ENCODE measurements around the gene TSC2. TPM values are rescaled to one million over a fixed set of nuclear protein-coding genes. Genes with fewer than 3 reads are reported as not detected.
A peak's percentile ranks its signal among the peaks of the same experiment; 100 is the strongest.
"Not testable (repeated sequence)": the region's sequence is repeated elsewhere in the genome, so short reads cannot be mapped to it uniquely, and the experiment has no call there.

Gene TSC2
- polyA plus RNA-seq, 2 donors, result 31.1 to 66.6 TPM

- H3K4me3 ChIP-seq (ENCODE audit: low read depth in 1 of 2, low read length in 2 of 2), result no peak overlapping the region
- peaks cover 9 to 39% of the 10 kb centered on the region in 2 donors for H3K4me1 ChIP-seq (ENCODE audit: control insufficient read depth in 2 of 2, insufficient read depth in 2 of 2, low read length in 1 of 2)
- H3K27ac ChIP-seq (ENCODE audit: low read depth in 2 of 2, low read length in 1 of 2), result peak overlapping the region in 1 of 2 donors; percentile 85
- WGBS, 2 donors, result 65% methylated on average over 16 of the region's 16 CpGs
- H3K9me3 ChIP-seq (ENCODE audit: control insufficient read depth in 2 of 2, insufficient read depth in 1 of 2, low read depth in 1 of 2, low read length in 1 of 2), result no peaks in the 10 kb centered on the region
- peaks cover 6 to 73% of the 10 kb centered on the region in 2 donors for H3K36me3 ChIP-seq (ENCODE audit: control insufficient read depth in 2 of 2, insufficient read depth in 2 of 2, low read length in 1 of 2)
- no peaks in the 10 kb centered on the region for H3K27me3 ChIP-seq (ENCODE audit: control insufficient read depth in 1 of 2, insufficient read depth in 2 of 2, low read length in 2 of 2)
Observed at GRCh38 chr16:2092256-2092620, 44.5 kb downstream of the TSC2 start.

GRCh38 chr16:2092866-2093265 lies 45.1 kb downstream of the TSC2 start:
- H3K27ac ChIP-seq (ENCODE audit: low read depth in 2 of 2, low read length in 1 of 2), result peak overlapping the region in 1 of 2 donors; percentile 85
- no peak overlapping the region for H3K4me3 ChIP-seq (ENCODE audit: low read depth in 1 of 2, low read length in 2 of 2)
- peaks cover 8 to 69% of the 10 kb centered on the region in 2 donors for H3K36me3 ChIP-seq (ENCODE audit: control insufficient read depth in 2 of 2, insufficient read depth in 2 of 2, low read length in 1 of 2)
- H3K9me3 ChIP-seq (ENCODE audit: control insufficient read depth in 2 of 2, insufficient read depth in 1 of 2, low read depth in 1 of 2, low read length in 1 of 2), result no peaks in the 10 kb centered on the region
- peaks cover 7 to 34% of the 10 kb centered on the region in 2 donors for H3K4me1 ChIP-seq (ENCODE audit: control insufficient read depth in 2 of 2, insufficient read depth in 2 of 2, low read length in 1 of 2)
- WGBS, 2 donors, result 82 to 91% methylated on average over 13 of the region's 13 CpGs
- no peaks in the 10 kb centered on the region for H3K27me3 ChIP-seq (ENCODE audit: control insufficient read depth in 1 of 2, insufficient read depth in 2 of 2, low read length in 2 of 2)

GRCh38 chr16:2093793-2094192 lies 46.0 kb downstream of the TSC2 start:
- no peaks in the 10 kb centered on the region for H3K9me3 ChIP-seq (ENCODE audit: control insufficient read depth in 2 of 2, insufficient read depth in 1 of 2, low read depth in 1 of 2, low read length in 1 of 2)
- peaks cover 8 to 61% of the 10 kb centered on the region in 2 donors for H3K36me3 ChIP-seq (ENCODE audit: control insufficient read depth in 2 of 2, insufficient read depth in 2 of 2, low read length in 1 of 2)
- H3K4me1 ChIP-seq (ENCODE audit: control insufficient read depth in 2 of 2, insufficient read depth in 2 of 2, low read length in 1 of 2), result peaks cover 7 to 27% of the 10 kb centered on the region in 2 donors
- WGBS, 2 donors, result 77 to 78% methylated on average over 14 to 15 of the region's 15 CpGs
- no peaks in the 10 kb centered on the region for H3K27me3 ChIP-seq (ENCODE audit: control insufficient read depth in 1 of 2, insufficient read depth in 2 of 2, low read length in 2 of 2)
- H3K4me3 ChIP-seq (ENCODE audit: low read depth in 1 of 2, low read length in 2 of 2), result no peak overlapping the region
- no peak overlapping the region for H3K27ac ChIP-seq (ENCODE audit: low read depth in 2 of 2, low read length in 1 of 2)

- WGBS, 2 donors, result 92 to 95% methylated on average over 26 of the region's 26 CpGs
Observed at GRCh38 chr16:2095315-2095853, 47.6 kb downstream of the TSC2 start.

GRCh38 chr16:2095918-2096582 lies 48.3 kb downstream of the TSC2 start:
- 90 to 91% methylated on average over 23 of the region's 23 CpGs for WGBS, 2 donors
- Histone ChIP-seq H3K4me1 (ENCODE audit: control insufficient read depth in 2 of 2, insufficient read depth in 2 of 2, low read length in 1 of 2) (peaks cover 7 to 13% of the 10 kb centered on the region in 2 donors), H3K36me3 (ENCODE audit: control insufficient read depth in 2 of 2, insufficient read depth in 2 of 2, low read length in 1 of 2) (peaks cover 8 to 54% of the 10 kb centered on the region in 2 donors), H3K27ac (ENCODE audit: low read depth in 2 of 2, low read length in 1 of 2) (no peak overlapping the region), H3K4me3 (ENCODE audit: low read depth in 1 of 2, low read length in 2 of 2) (no peak overlapping the region), H3K9me3 (ENCODE audit: control insufficient read depth in 2 of 2, insufficient read depth in 1 of 2, low read depth in 1 of 2, low read length in 1 of 2) (no peaks in the 10 kb centered on the region), H3K27me3 (ENCODE audit: control insufficient read depth in 1 of 2, insufficient read depth in 2 of 2, low read length in 2 of 2) (no peaks in the 10 kb centered on the region)

More at GRCh38 chr16:2095315-2095853, 47.6 kb downstream of the TSC2 start:
- Histone ChIP-seq H3K27ac (ENCODE audit: low read depth in 2 of 2, low read length in 1 of 2) (no peak overlapping the region), H3K36me3 (ENCODE audit: control insufficient read depth in 2 of 2, insufficient read depth in 2 of 2, low read length in 1 of 2) (peaks cover 8 to 58% of the 10 kb centered on the region in 2 donors), H3K27me3 (ENCODE audit: control insufficient read depth in 1 of 2, insufficient read depth in 2 of 2, low read length in 2 of 2) (no peaks in the 10 kb centered on the region), H3K4me1 (ENCODE audit: control insufficient read depth in 2 of 2, insufficient read depth in 2 of 2, low read length in 1 of 2) (peaks cover 7 to 19% of the 10 kb centered on the region in 2 donors), H3K4me3 (ENCODE audit: low read depth in 1 of 2, low read length in 2 of 2) (no peak overlapping the region), H3K9me3 (ENCODE audit: control insufficient read depth in 2 of 2, insufficient read depth in 1 of 2, low read depth in 1 of 2, low read length in 1 of 2) (no peaks in the 10 kb centered on the region)

GRCh38 chr16:2096853-2097595 lies 49.2 kb downstream of the TSC2 start:
- H3K4me3 ChIP-seq (ENCODE audit: low read depth in 1 of 2, low read length in 2 of 2), result no peak overlapping the region
- 72 to 86% methylated on average over 21 to 25 of the region's 25 CpGs for WGBS, 2 donors
- H3K27me3 ChIP-seq (ENCODE audit: control insufficient read depth in 1 of 2, insufficient read depth in 2 of 2, low read length in 2 of 2), result no peaks in the 10 kb centered on the region
- no peak overlapping the region for H3K27ac ChIP-seq (ENCODE audit: low read depth in 2 of 2, low read length in 1 of 2)
- H3K4me1 ChIP-seq (ENCODE audit: control insufficient read depth in 2 of 2, insufficient read depth in 2 of 2, low read length in 1 of 2), result peaks cover under 1 to 5% of the 10 kb centered on the region in 2 donors
- no peaks in the 10 kb centered on the region for H3K9me3 ChIP-seq (ENCODE audit: control insufficient read depth in 2 of 2, insufficient read depth in 1 of 2, low read depth in 1 of 2, low read length in 1 of 2)
- peaks cover 8 to 49% of the 10 kb centered on the region in 2 donors for H3K36me3 ChIP-seq (ENCODE audit: control insufficient read depth in 2 of 2, insufficient read depth in 2 of 2, low read length in 1 of 2)

- H3K36me3 ChIP-seq (ENCODE audit: control insufficient read depth in 2 of 2, insufficient read depth in 2 of 2, low read length in 1 of 2), result peaks cover 8 to 48% of the 10 kb centered on the region in 2 donors
- not testable (repeated sequence) for H3K9me3 ChIP-seq (ENCODE audit: control insufficient read depth in 2 of 2, insufficient read depth in 1 of 2, low read depth in 1 of 2, low read length in 1 of 2); H3K27ac ChIP-seq (ENCODE audit: low read depth in 2 of 2, low read length in 1 of 2); H3K27me3 ChIP-seq (ENCODE audit: control insufficient read depth in 1 of 2, insufficient read depth in 2 of 2, low read length in 2 of 2); H3K4me3 ChIP-seq (ENCODE audit: low read depth in 1 of 2, low read length in 2 of 2); H3K4me1 ChIP-seq (ENCODE audit: control insufficient read depth in 2 of 2, insufficient read depth in 2 of 2, low read length in 1 of 2)
- WGBS, 2 donors, result 92% methylated on average over 13 to 14 of the region's 14 CpGs
Observed at GRCh38 chr16:2097689-2098088, 49.9 kb downstream of the TSC2 start.

- H3K27ac ChIP-seq (ENCODE audit: low read depth in 2 of 2, low read length in 1 of 2); H3K9me3 ChIP-seq (ENCODE audit: control insufficient read depth in 2 of 2, insufficient read depth in 1 of 2, low read depth in 1 of 2, low read length in 1 of 2); H3K4me3 ChIP-seq (ENCODE audit: low read depth in 1 of 2, low read length in 2 of 2); H3K27me3 ChIP-seq (ENCODE audit: control insufficient read depth in 1 of 2, insufficient read depth in 2 of 2, low read length in 2 of 2); H3K4me1 ChIP-seq (ENCODE audit: control insufficient read depth in 2 of 2, insufficient read depth in 2 of 2, low read length in 1 of 2): not testable (repeated sequence)
- 87 to 88% methylated on average over 12 to 13 of the region's 16 CpGs for WGBS, 2 donors
- peaks cover 8 to 39% of the 10 kb centered on the region in 2 donors for H3K36me3 ChIP-seq (ENCODE audit: control insufficient read depth in 2 of 2, insufficient read depth in 2 of 2, low read length in 1 of 2)
Observed at GRCh38 chr16:2101581-2101980, 53.8 kb downstream of the TSC2 start.

- H3K4me1 ChIP-seq (ENCODE audit: control insufficient read depth in 2 of 2, insufficient read depth in 2 of 2, low read length in 1 of 2), result no peaks in the 10 kb centered on the region
- H3K36me3 ChIP-seq (ENCODE audit: control insufficient read depth in 2 of 2, insufficient read depth in 2 of 2, low read length in 1 of 2), result peaks cover 3 to 39% of the 10 kb centered on the region in 2 donors
- 95 to 96% methylated on average over 18 to 19 of the region's 19 CpGs for WGBS, 2 donors
- H3K4me3 ChIP-seq (ENCODE audit: low read depth in 1 of 2, low read length in 2 of 2), result no peak overlapping the region
- H3K9me3 ChIP-seq (ENCODE audit: control insufficient read depth in 2 of 2, insufficient read depth in 1 of 2, low read depth in 1 of 2, low read length in 1 of 2), result no peaks in the 10 kb centered on the region
- no peak overlapping the region for H3K27ac ChIP-seq (ENCODE audit: low read depth in 2 of 2, low read length in 1 of 2)
- H3K27me3 ChIP-seq (ENCODE audit: control insufficient read depth in 1 of 2, insufficient read depth in 2 of 2, low read length in 2 of 2), result no peaks in the 10 kb centered on the region
Observed at GRCh38 chr16:2102471-2102870, 54.7 kb downstream of the TSC2 start.

Data from esophagus (tissue), 2 donors.